ENCODE measurements around the gene POLR3H.
"Not testable (repeated sequence)": the region's sequence is repeated elsewhere in the genome, so short reads cannot be mapped to it uniquely, and the experiment has no call there.

The POLR3H gene, protein sequence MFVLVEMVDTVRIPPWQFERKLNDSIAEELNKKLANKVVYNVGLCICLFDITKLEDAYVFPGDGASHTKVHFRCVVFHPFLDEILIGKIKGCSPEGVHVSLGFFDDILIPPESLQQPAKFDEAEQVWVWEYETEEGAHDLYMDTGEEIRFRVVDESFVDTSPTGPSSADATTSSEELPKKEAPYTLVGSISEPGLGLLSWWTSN

GRCh38 chr22:41543854-41544670, at the start of gene POLR3H:
Gene POLR3H (minus strand): TSS chr22:41544470. CDS start chr22:41544101, 369 bp downstream.
- peak; percentile 95 to 97 for DNase-seq (ENCODE audit: low read depth in 2 of 2)

GRCh38 chr22:41593336-41593960, 49.2 kb upstream of the POLR3H start:
- not testable (repeated sequence) for DNase-seq (ENCODE audit: low read depth in 2 of 2)

DNA sequence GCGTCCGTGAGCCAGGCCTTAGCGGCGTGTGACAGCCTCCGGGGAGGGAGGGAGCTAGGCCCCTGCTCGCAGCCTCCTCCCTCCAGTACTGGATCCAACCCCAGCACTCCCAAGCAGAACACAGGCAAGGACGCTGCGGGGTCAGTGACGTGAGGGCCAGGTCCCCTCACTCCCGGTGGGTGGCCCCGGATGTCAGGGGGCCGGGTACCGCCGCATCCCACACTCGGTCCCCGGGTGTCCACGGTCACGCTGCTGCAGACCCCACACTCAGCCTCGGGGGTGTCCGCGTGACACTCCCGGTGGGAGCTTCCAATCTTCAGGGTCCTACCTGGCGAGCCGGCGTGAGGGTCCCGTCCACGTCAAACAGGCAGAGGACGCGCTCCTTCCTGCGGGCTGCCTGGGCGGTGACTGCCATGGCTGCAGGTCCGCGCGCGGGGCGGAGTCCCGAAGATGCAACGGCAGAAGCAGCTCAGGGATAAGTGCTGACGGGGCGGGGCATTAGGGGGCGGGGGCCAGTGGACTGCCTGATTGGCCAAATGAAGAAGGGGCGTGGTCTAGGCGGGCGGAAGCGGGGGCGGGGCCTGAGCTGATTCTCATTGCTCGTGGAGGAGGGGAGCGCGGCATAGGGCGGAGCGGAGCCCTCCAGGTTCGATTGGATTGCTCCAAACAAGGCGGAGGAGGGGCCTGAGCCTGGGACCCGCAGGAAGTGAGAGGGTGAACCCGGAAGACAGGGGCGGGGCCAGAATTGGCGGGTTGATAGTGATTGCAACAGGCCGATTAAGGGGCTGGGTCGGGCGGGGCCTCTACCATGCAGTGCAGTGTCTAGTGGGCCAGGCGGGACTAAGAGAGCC, 45.3 kb upstream of the POLR3H start, which contains the start of gene PMM1:
TSS of gene PMM1 (minus strand) at position 450 of the 851 bp plus-strand sequence. CDS start at position 415, 35 bp downstream.
- peak; percentile 100 for DNase-seq (ENCODE audit: low read depth in 2 of 2)

GRCh38 chr22:41587347-41587723, 43.1 kb upstream of the POLR3H start:
- no peak for DNase-seq (ENCODE audit: low read depth in 2 of 2)

- DNase-seq (ENCODE audit: low read depth in 2 of 2): no peak
These were observed 41.6 kb upstream of the POLR3H start for GRCh38 chr22:41585898-41586297.

- no peak for DNase-seq (ENCODE audit: low read depth in 2 of 2)
These were observed 40.6 kb upstream of the POLR3H start for GRCh38 chr22:41584881-41585280.

DNA sequence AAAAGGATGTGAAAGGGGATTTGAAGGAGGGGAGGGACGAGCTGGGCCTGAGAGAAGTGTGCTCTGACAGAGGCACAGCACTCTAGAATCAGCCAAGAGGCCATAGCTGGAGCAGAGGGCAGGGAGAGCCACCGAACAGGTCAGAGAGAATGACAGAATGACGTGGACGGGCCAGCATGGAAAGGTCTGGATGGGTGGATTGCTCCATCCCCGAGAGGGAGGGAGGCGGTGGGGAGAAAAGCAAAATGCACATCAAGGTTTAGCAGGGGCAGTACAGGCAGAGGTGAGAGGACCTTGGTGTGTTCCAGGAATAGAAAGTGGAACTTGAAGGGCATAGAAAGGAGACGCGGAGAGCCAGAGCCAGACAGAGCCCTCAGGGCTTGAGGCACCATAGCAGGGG, 38.4 kb upstream of the POLR3H start:
- no peak for DNase-seq (ENCODE audit: low read depth in 2 of 2)

DNA sequence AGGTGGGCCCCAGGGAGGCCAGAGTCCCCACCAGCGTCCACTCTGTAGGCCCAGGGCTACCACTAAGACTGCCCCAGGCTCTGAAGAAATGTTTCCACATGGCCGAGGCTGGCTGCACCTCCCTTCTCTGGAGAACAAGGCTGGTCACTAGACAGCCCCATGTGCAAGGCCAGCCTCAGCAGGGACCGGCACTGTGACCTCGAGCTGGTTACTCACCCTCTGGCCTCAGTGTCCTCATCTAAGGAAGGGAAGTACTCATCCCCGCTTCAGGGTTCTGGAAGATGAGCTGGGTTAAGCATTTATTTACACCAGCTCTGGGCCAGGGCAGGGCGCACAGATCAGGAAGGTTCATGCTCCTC, 35.7 kb upstream of the POLR3H start:
- no peak for DNase-seq (ENCODE audit: low read depth in 2 of 2)

DNA sequence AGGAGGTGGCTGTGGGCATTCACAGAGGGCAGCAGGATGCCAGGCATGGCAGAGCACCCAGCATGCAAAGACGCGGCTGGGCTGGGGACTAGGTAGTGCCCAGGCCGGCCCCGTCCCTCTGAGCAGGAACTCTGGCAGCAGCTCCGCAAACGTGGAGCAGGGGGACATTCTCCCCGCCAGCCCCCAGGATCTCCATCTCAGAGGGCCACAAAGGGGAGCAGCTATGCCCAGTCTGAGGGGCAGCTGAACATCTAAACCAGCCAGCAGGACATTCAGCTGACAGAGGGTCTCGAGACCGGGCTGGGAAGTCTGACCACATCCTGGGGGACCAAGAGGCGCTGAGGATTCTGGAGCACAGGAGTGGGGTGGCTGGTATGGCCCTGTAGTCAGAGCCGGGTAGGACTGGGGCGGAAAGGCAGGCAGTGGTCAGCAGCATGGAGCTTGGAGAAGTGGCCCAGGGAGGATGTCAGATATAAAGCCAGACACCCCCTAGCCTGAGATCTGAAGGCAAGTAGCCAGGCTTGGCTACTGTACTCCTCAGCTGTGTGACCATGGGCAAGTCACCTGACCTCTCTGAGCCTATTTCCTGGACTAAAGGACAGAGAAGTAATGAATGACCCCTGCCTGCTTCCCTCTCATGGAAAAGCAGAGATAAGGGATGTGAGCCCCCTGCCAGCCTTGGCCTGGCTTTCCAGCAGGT, 35.2 kb upstream of the POLR3H start:
- DNase-seq (ENCODE audit: low read depth in 2 of 2): no peak

GRCh38 chr22:41578818-41579217, 34.5 kb upstream of the POLR3H start:
- no peak for DNase-seq (ENCODE audit: low read depth in 2 of 2)

DNA sequence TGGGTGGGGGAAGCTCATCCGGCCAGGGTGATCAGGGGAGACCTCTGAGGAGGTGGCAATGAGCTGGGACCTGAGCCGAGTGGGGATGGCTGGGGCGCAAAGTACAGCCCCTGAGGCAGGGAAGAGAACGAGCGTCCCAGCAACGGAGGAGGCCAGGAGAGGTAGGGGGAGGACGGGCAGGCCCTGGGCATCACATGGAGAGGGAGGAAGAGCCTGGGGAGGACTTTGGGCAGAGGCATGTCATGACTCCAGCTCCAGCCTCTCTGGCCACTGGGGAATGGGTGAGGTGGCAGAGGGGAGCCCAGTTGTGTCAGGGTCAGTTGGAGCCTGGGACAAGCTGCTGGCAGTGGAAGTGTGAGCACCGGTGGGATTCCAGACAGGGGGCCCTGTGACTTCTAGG, 33.8 kb upstream of the POLR3H start:
- DNase-seq (ENCODE audit: low read depth in 2 of 2): no peak

GRCh38 chr22:41576877-41577276, 32.6 kb upstream of the POLR3H start:
- no peak for DNase-seq (ENCODE audit: low read depth in 2 of 2)

- no peak for DNase-seq (ENCODE audit: low read depth in 2 of 2)
These were observed 31.3 kb upstream of the POLR3H start for GRCh38 chr22:41575533-41575932.

DNA sequence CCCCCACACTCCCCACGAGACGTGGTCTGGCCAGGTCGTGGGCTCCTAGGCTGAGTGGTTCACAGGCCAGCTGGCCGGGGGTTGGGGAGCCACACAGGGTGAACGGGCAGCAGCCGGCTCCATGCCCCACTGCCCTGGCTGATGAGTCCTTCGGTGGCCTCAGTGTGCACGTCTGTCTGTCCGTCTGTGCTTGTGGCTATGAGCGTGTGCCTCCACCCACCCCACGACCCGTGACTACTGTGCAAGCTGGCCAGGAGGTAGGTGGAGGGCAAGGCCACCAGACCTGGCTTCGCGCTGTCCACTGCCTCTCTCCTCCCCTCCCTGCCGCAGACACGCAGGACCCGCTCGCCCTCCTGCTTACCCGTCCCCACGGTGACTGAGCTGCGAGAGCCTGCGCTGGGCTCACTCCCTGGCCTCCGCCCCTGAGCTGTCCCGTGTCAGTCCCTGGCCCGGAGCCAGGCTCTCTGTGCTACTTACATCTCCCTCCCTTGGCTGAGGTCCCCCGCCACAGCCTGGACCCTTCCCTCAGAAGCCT, 30.6 kb upstream of the POLR3H start:
- DNase-seq (ENCODE audit: low read depth in 2 of 2): no peak

DNA sequence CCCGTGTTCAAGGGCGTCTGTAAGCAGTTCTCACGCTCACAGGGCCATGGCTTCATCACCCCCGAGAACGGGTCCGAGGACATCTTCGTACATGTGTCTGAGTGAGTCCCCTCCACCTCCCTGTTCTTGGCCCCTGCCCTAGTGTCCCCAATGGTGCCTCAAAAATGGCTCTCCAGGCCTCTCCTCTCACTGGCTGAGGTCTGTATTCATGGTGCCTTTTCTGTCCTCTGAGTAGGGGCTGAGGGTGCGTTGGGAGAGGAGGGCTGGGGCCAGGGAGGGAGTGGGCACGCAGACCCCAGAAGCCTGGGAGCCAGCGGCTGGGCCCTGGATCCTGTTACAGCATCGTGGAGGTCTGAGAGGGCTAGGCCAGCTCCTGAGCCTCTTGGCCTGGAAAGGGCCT, 29.4 kb upstream of the POLR3H start:
- no peak for DNase-seq (ENCODE audit: low read depth in 2 of 2)

DNA sequence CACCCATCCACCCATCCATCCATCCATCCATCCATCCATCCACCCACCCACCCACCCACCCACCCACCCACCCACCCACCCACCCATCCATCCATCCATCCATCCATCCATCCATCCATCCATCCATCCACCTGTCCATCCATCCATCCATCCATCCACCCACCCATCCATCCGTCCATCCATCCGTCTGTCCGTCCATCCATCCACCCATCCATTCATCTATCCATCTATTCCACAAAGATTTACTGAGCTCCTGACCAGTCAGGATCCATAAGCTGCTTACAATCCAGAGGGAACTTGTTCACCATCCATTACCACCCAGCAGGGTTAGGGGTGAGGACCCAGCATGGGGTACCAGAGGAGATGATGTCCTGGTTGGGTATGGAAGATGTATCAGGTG, 28.0 kb upstream of the POLR3H start:
- not testable (repeated sequence) for DNase-seq (ENCODE audit: low read depth in 2 of 2)

DNA sequence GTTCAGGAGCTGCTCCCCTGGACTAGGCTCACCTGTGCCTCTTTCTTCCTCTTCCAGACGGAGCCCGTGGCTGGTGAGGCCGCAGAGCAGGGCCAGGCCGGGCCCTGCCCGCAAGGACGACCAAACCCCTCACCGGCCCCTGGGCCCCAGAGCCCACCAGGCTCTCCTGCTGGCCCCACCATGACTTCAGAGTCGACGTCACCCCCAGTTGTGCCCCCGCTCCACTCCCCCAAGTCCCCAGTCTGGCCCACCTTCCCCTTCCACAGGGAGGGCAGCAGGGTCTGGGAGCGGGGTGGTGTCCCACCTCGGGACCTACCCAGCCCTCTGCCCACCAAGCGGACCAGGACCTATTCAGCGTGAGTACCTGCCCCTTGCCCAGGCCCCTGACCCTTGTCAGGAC, 27.5 kb upstream of the POLR3H start:
- DNase-seq (ENCODE audit: low read depth in 2 of 2): no peak

- DNase-seq (ENCODE audit: low read depth in 2 of 2): no peak
These were observed 26.0 kb upstream of the POLR3H start for GRCh38 chr22:41570221-41570620.

- no peak for DNase-seq (ENCODE audit: low read depth in 2 of 2)
These were observed 24.5 kb upstream of the POLR3H start for GRCh38 chr22:41568811-41569210.

- no peak for DNase-seq (ENCODE audit: low read depth in 2 of 2)
These were observed 23.2 kb upstream of the POLR3H start for GRCh38 chr22:41567512-41567768.

DNA sequence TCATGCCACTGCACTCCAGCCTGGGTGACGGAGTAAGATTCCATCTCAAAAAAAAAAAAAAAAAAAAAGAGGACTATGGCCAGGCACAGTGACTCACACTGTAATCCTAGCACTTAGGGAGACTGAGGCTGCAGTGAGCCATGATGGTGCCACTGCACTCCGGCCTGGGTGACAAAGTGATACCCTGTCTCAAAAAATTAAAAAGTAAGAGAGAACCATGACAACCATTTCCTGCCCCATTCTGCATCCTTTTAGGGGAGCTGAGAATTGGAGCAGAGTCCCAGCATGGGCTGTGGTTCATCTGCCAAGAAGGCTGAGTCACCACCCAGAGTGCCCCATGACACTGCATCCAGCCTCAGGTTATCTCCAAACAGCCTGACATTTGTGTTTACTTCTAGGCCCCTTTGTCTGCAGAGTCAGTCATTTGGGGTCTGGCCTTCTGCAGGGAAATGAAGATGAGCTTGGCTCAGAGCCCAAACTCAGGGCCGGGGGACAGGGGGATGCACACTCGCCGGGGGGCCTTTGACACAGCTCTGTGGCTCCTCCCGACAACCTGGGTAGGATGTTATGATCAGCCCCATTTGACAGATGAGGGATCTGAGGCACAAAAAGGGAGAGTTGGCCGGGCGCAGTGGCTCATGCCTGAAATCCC, 21.3 kb upstream of the POLR3H start:
- no peak for DNase-seq (ENCODE audit: low read depth in 2 of 2)
